OCI-LY1 (cell line): ENCODE measurements around the gene CREB3.
A peak's percentile ranks its signal among the peaks of the same experiment; 100 is the strongest.

Experiments
- H2AFZ ChIP-seq: fragments of 200-600 bp; sonication (generic), shearing (Covaris generic); 2 replicates; pipeline ENCODE4 v1.6.0; 2014; ENCODE audit warnings: antibody characterized with exemption, mild to moderate bottlenecking, low read length
- H3F3A ChIP-seq: fragments of 200-600 bp; sonication (generic), shearing (Covaris generic); 2 replicates; pipeline ENCODE4 v1.6.0; 2014; ENCODE audit warnings: mild to moderate bottlenecking, antibody characterized with exemption, low read length, moderate library complexity; ENCODE audit not compliant: insufficient read depth
- H3K27ac ChIP-seq: fragments of 200-600 bp; sonication (generic); 2 replicates; pipeline ENCODE4 v1.5.1; 2014; ENCODE audit warnings: low read length, mixed run types, mild to moderate bottlenecking, low read depth; ENCODE audit not compliant: poor library complexity, severe bottlenecking
- H3K27me3 ChIP-seq: fragments of 200-600 bp; sonication (generic); 2 replicates; pipeline ENCODE4 v1.6.0; 2014; ENCODE audit warnings: antibody characterized with exemption, mild to moderate bottlenecking, low read length, moderate library complexity; ENCODE audit not compliant: insufficient read depth
- H3K36me3 ChIP-seq: fragments of 200-600 bp; sonication (generic); 2 replicates; pipeline ENCODE4 v1.6.1; 2014; ENCODE audit warnings: mild to moderate bottlenecking, antibody characterized with exemption, low read length, moderate library complexity, mixed read lengths; ENCODE audit not compliant: insufficient read depth
- H3K4me1 ChIP-seq: fragments of 200-600 bp; sonication (generic); 2 replicates; pipeline ENCODE4 v1.5.1; 2014; ENCODE audit warnings: mild to moderate bottlenecking, low read length, moderate library complexity; ENCODE audit not compliant: insufficient read depth, severe bottlenecking
- H3K4me2 ChIP-seq: fragments of 200-600 bp; sonication (generic), shearing (Covaris generic); 2 replicates; pipeline ENCODE4 v1.6.1; 2014; ENCODE audit warnings: low read length
- H3K4me3 ChIP-seq: fragments of 200-600 bp; sonication (generic); 2 replicates; pipeline ENCODE4 v1.5.1; 2014; ENCODE audit warnings: low read length, low read depth, mild to moderate bottlenecking, mixed read lengths; ENCODE audit not compliant: poor library complexity, severe bottlenecking
- H3K79me2 ChIP-seq: fragments of 200-600 bp; shearing (Covaris generic); 2 replicates; pipeline ENCODE4 v1.6.1; 2016; ENCODE audit warnings: mixed run types, low read length, mixed read lengths; ENCODE audit not compliant: insufficient read depth
- H3K9ac ChIP-seq: fragments of 200-600 bp; sonication (generic), shearing (Covaris generic); 2 replicates; pipeline ENCODE4 v1.6.1; 2014; ENCODE audit warnings: mild to moderate bottlenecking, low read length, mixed read lengths
- H3K9me2 ChIP-seq: fragments of 200-600 bp; sonication (generic), shearing (Covaris generic); 2 replicates; pipeline ENCODE4 v1.6.1; 2014; ENCODE audit warnings: low read depth, mild to moderate bottlenecking, low read length, mixed read lengths
- H3K9me3 ChIP-seq: fragments of 200-600 bp; shearing (Covaris generic); 2 replicates; pipeline ENCODE4 v1.6.1; 2014; ENCODE audit warnings: low read length, mixed read lengths
- H4K20me1 ChIP-seq: fragments of 200-600 bp; sonication (generic), shearing (Covaris generic); 2 replicates; pipeline ENCODE4 v1.6.0; 2016; ENCODE audit warnings: mild to moderate bottlenecking, low read length; ENCODE audit not compliant: insufficient read depth
- EZH2 ChIP-seq: fragments of 200-600 bp; sonication (generic), shearing (Covaris generic); IDR thresholded peaks from 2 replicates; pipeline ENCODE4 v1.8.0; 2017; ENCODE audit warnings: borderline replicate concordance, mixed run types, mild to moderate bottlenecking, antibody characterized with exemption, low read length, moderate library complexity, mixed read lengths
- TF ChIP-seq, protein P1 (sequence below): fragments of 200-600 bp; sonication (generic), shearing (Covaris generic); IDR thresholded peaks from 2 replicates; pipeline ENCODE4 v1.5.1; 2017; ENCODE audit warnings: mild to moderate bottlenecking, antibody characterized with exemption, low read length, moderate library complexity, mixed read lengths

Gene CREB3

GRCh38 chr9:35754264-35754663, 21.8 kb downstream of the CREB3 start, which contains the start of gene MSMP:
Gene MSMP (minus strand): TSS chr9:35754276. CDS start chr9:35754129, 147 bp downstream.
- H3K4me2 ChIP-seq: no peak within 1 kb of the TSS
- peaks cover 24% of the 10 kb centered on the region; the same call in 1 of the 2 replicates for H3K36me3 ChIP-seq
- no peak within 1 kb of the TSS for H2AFZ ChIP-seq

DNA sequence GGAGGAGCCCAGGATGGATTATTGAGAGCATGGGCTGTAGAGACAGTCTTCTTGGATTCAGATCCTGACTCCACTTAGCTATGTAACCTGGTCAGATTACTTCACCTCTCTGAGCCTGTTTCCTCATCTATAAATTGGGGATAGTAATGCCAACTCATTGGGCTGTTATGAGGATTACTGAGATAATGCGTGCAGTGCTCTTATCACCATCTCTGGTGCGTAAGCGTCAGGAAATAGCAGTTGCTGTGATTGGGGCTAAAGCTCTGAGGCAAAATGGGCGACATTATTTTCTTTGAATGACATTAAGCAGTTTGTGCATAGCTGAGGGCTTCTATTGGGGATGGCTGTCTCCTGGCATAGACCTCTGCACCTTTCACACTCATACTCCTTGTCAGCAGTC, 22.6 kb downstream of the CREB3 start:
- H3F3A ChIP-seq: no peaks in the 10 kb centered on the region
- no peaks in the 10 kb centered on the region for H3K9me3 ChIP-seq
- no peaks in the 10 kb centered on the region for H4K20me1 ChIP-seq
- H3K4me3 ChIP-seq: no peak overlapping the region
- no peak overlapping the region for H2AFZ ChIP-seq
- no peak overlapping the region for H3K9ac ChIP-seq
- no peaks in the 10 kb centered on the region for H3K79me2 ChIP-seq
- H3K27ac ChIP-seq: peak overlapping the region; percentile 91
- TF ChIP-seq, protein P1, sequence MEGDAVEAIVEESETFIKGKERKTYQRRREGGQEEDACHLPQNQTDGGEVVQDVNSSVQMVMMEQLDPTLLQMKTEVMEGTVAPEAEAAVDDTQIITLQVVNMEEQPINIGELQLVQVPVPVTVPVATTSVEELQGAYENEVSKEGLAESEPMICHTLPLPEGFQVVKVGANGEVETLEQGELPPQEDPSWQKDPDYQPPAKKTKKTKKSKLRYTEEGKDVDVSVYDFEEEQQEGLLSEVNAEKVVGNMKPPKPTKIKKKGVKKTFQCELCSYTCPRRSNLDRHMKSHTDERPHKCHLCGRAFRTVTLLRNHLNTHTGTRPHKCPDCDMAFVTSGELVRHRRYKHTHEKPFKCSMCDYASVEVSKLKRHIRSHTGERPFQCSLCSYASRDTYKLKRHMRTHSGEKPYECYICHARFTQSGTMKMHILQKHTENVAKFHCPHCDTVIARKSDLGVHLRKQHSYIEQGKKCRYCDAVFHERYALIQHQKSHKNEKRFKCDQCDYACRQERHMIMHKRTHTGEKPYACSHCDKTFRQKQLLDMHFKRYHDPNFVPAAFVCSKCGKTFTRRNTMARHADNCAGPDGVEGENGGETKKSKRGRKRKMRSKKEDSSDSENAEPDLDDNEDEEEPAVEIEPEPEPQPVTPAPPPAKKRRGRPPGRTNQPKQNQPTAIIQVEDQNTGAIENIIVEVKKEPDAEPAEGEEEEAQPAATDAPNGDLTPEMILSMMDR: no peak
- TF ChIP-seq EZH2: no peak
- H3K27me3 ChIP-seq: no peaks in the 10 kb centered on the region
- no peaks in the 10 kb centered on the region for H3K9me2 ChIP-seq
- peaks cover 34% of the 10 kb centered on the region for H3K4me1 ChIP-seq
- H3K36me3 ChIP-seq: peaks cover 24% of the 10 kb centered on the region; the same call in 1 of the 2 replicates
- H3K4me2 ChIP-seq: no peak overlapping the region

More at GRCh38 chr9:35754264-35754663, 21.8 kb downstream of the CREB3 start, which contains the start of gene MSMP:
- TF ChIP-seq EZH2: no peak
- TF ChIP-seq, protein P1: no peak
- no peaks in the 10 kb centered on the region for H3K9me2 ChIP-seq
- H3K27me3 ChIP-seq: no peaks in the 10 kb centered on the region
- H3K27ac ChIP-seq: no peak within 1 kb of the TSS
- H3K9me3 ChIP-seq: no peaks in the 10 kb centered on the region
- no peaks in the 10 kb centered on the region for H3F3A ChIP-seq
- peaks cover 39% of the 10 kb centered on the region for H3K4me1 ChIP-seq
- no peaks in the 10 kb centered on the region for H4K20me1 ChIP-seq
- H3K4me3 ChIP-seq: no peak within 1 kb of the TSS
- H3K9ac ChIP-seq: no peak within 1 kb of the TSS
- H3K79me2 ChIP-seq: no peaks in the 10 kb centered on the region

DNA sequence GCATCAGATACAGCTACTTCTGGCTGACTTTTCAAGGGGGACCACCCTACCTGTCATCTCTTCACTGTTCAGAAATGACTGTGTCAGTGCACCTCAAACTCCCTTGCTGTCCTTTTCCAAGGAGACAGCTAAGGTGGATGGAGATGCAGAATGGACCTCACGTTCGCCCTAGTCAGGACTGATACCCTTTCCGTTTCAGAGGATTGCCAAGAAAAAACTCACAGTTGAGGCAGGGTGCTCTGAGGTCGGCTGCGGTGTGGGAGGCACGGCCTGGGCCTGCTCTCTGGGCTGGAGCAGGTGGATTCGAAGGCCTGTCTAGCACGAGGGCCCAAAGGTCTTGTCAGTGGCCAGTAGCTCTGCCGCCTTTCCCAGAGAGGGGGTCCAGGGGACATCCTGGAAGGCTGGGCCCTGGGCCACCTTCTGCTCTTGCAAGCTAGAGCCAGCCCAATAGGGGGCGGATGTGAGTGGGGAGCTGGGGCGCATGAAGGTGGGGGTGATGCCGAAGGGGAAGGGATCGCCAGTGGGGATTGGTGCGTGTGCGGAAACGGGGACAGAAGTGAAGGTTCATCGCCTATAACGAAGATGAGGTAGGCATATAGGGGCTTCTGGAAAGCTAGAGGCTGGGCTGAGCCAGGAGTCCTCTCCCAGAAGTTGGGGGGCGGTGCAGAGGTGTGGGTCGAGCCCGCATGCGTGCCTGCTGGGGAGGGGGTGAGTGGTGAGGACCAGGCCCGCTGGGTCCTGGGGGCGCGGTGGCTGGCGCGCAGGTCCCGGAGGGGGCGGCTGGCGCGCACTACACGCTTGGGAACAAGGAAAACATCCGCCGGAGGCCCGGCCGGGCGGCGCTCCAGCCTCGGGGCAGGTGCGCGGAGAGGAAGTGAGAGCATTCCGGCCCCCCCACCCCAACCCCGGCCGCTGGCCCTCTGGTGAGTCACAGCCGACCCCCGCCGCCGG, 24.1 kb downstream of the CREB3 start:
- Histone ChIP-seq H3K36me3 (peaks cover 23% of the 10 kb centered on the region; the same call in 1 of the 2 replicates), H3K9me3 (no peaks in the 10 kb centered on the region), H3F3A (no peaks in the 10 kb centered on the region), H3K9me2 (no peaks in the 10 kb centered on the region), H3K79me2 (no peaks in the 10 kb centered on the region), H4K20me1 (no peaks in the 10 kb centered on the region), H3K9ac (peak overlapping the region; percentile 95), H3K4me3 (peak overlapping the region; percentile 90), H3K27me3 (no peaks in the 10 kb centered on the region), H3K4me1 (peaks cover 31% of the 10 kb centered on the region), H2AFZ (no peak overlapping the region), H3K27ac (peak overlapping the region; percentile 91), H3K4me2 (peak overlapping the region; percentile 96)
- TF ChIP-seq EZH2: no peak
- TF ChIP-seq, protein P1: peak; percentile 83
